OCI-LY7 (cell line): ENCODE measurements around the gene AOPEP.

Source experiments
- CTCF ChIP-seq: fragments of 200-600 bp; sonication (generic); conservative IDR thresholded peaks from 2 replicates; pipeline ENCODE4 v1.5.1; 2014; ENCODE audit warnings: mild to moderate bottlenecking, antibody characterized with exemption, low read length, moderate library complexity, mixed read lengths
- EZH2phosphoT487 ChIP-seq: fragments of 200-600 bp; sonication (generic); IDR thresholded peaks from 2 replicates; pipeline ENCODE4 v1.6.1; 2018; ENCODE audit warnings: low read depth, borderline replicate concordance, mild to moderate bottlenecking, mixed run types, antibody characterized with exemption, low read length, moderate library complexity, mixed read lengths

DNA sequence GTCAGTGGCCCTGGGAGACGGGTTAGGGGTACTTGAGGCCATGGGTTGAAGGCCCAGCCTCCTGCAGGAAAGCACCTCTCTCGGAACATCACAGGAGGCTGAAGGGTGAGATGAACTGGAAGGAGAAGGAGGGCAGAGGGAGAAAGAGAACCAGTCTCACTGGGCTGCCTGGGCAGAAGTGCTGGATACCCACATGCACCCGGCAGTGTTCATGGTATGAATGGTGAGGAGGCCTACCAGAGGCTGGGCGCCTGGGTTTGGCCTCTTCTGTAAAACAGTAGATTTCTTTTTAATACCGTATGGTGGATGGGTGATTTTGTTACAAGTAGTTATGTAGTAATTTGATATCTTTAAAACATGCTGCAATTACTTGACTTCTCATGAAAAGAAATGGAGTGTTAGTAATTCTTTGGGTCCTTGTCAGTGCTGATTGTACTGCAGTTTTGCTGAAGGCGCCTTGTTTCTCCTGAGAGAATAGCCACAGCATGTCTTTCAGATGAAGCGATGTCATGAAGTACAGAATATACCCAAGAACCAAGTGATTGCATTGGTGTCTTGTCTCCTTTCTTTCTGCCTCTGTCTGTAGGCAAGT, 332.4 kb downstream of the AOPEP start:
- no peak for TF ChIP-seq CTCF
- no peak for TF ChIP-seq EZH2phosphoT487
